ENCODE measurements around the gene PDE1A.
A peak's percentile ranks its signal among the peaks of the same experiment; 100 is the strongest.

Gene PDE1A

GRCh38 chr2:182261860-182262387 lies 164.9 kb downstream of the PDE1A start:
- DNase-seq: no peak

DNA sequence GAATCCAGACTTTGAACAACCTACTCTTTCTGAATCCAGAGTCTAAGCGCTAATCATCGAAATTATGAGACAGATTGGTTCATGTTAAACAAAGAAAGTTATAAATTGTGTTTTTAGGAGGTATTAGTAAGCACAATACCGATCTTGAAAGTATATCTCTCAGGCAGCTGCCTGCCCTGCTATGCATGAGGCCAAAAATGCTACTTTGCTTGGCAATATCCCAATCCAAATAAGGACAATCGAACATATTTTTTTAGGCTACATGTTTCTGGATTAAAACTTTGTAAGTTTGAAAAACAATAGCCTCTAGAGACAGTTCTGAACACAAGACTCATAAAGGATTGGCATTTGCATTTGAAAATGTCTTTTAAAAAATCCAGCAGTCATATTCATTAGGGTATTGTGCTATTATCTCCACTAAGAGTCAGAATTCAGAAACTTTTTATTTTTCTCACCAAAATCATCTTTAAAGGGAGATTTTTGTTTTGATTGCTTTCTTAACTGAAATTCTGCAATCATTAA lies 167.1 kb downstream of the PDE1A start:
- no peak for DNase-seq

DNA sequence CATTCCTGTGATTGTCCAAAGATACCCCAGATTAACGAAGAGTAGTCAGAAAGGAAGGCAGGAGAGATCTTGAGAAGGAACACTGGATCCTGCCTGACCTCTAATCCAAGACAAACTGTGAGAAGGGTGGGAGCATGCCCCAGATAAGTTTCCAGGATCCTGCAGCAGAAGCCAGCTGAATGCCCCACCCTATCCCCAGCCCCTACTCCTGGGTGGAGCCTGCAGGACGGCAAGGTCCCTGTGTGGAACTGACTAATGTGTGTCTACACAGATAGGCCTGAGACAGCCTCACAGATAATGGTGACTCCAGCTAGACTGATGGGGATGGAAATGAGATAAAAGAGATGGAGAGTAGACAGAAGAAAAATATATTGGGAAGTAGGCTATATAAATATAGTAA lies 174.3 kb downstream of the PDE1A start:
- DNase-seq: no peak

GRCh38 chr2:182248898-182249297 lies 177.9 kb downstream of the PDE1A start:
- DNase-seq: no peak

DNA sequence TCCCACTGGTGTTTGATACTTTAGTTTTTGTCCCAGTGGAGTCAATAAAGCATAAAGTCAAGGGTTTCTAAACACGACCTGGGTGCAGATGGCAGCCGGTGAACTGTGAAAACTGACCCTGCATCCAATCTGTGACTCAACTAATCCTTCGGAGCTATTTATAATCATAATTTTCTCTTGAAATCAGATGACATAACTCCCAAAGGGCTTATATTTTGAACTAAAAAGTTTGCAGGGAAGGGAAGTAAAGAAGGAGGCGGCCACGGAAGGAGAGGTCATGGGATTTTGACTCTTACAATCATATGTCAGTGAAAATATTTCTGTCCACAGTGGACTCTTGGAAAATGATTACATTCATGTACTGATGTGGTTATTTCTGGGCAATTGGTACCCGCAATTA lies 178.5 kb downstream of the PDE1A start:
- no peak for DNase-seq

- DNase-seq: no peak
Measured at GRCh38 chr2:182247831-182248230, 179.0 kb downstream of the PDE1A start.

- DNase-seq: no peak
Measured at GRCh38 chr2:182245963-182246362, 180.9 kb downstream of the PDE1A start.

DNA sequence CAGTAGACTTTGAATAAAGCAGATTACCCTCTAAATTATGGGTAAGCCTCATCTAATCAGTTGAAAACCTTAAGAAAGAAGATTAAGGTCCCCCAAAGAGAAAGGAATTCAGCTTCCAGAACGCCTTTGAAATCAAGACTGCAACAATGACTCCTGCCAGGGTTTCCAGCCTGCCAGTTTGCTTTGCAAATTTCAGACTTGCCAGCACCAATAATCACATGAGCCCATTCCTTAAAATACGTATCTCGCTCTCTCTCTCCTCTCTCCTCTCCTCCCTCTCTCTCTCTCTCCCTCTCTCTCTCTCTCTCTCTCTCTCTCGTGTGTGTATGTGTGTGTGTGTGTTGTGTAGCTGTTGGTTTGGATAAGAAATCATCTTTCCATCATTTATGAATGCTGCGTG lies 184.2 kb downstream of the PDE1A start:
- DNase-seq: no peak

- DNase-seq: no peak
Measured at GRCh38 chr2:182241936-182242335, 184.9 kb downstream of the PDE1A start.

DNA sequence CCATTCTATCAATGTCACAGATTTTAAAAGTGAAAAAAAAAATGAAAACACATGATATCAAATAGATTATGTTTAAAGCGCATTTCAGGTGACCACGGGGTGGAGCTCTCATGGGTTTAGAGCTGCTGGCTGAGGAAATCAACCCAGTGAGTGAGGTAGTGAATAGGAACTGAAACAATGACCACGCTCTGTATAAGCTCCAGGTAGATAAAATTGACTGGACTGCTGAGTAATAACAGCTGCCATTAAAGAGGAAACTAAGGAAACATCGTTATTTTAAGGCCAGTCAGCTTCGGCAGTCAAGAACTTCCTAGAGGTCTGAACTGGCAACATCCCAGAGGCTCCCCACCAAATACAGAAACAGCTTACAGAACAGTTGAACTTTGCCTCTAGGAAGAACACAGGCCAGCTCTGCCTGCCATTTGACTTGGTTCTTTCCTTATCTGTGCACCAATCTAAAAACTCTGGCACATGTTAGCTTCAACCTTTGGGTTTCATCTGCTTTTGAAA lies 185.9 kb downstream of the PDE1A start:
- DNase-seq: peak; percentile 8

GRCh38 chr2:182230561-182230960 lies 196.3 kb downstream of the PDE1A start:
- DNase-seq: no peak

DNA sequence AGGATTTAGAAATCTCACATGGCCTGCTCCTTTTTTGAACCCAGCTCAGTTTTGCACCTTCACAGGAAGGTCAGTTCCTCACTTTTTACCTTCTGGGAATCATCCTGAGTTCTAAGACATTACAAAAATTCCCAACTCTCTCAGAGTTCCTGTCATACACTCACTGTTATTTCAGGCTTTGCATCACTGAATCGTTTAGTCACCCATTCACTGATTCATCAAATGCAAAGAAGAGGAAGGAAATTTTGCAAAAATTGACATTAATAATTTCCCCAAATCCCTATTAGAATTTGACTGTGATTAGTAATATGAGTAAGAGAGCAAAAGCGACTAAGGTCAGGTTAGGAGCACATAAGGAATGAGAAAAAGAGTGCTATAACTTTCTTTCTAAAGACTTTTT lies 197.5 kb downstream of the PDE1A start:
- no peak for DNase-seq

DNA sequence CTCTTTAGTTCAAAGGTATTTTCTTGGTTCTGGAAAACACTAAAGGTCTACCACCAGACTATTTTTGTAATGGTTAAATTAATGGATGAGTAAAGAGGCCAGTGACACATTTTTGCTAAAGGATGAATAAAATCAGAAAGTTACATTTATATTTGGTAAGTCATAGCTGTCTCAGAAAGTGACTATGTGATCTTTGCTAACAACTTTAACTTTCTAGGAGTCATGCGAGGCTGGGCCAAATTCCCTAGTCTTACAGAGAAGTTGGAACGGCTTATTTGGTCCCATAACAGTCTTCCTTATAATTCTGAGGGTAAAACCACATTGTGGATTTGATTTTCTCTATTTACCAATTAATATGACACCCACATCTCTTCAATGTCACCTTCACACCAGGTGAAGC lies 198.1 kb downstream of the PDE1A start:
- no peak for DNase-seq

- no peak for DNase-seq
Measured at GRCh38 chr2:182228073-182228473, 198.8 kb downstream of the PDE1A start.

DNA sequence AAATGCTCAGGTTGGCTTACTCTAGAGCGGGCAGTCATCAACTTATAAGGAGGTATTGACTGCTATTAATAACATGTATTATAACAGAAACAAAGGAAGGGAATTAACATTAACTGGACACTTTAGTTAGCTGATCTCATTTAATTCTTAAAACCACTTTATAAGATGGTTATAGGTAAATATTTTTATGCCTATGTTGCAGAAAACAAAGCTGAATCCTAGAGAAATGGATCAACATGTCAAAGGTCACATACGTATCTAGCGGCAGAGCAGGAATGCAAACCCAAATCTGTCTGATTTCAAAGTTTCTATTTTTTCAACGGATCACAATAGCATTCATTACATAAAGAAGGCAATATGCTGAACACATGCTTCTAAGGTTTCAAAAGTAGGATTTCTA lies 200.0 kb downstream of the PDE1A start:
- no peak for DNase-seq

DNA sequence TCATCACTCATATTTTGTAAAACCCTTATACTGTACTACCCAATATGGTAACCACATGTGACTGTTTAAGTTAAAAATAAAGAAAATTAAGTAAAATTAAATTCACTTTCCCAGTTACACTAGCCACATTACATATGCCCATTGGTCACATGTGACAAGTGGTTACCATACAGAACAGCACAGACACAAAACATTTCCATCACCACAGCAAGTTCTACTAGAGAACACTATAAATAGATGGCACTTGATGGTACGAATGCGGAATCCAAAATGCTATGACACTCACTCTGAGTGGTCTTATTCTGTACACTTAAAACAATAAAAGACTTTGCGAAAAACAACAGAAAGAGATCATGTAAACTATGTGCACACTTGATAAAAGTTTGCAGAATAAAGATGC lies 202.2 kb downstream of the PDE1A start:
- DNase-seq: no peak

GRCh38 chr2:182220998-182221397 lies 205.8 kb downstream of the PDE1A start:
- DNase-seq: no peak

GRCh38 chr2:182220335-182220734 lies 206.5 kb downstream of the PDE1A start:
- no peak for DNase-seq

DNA sequence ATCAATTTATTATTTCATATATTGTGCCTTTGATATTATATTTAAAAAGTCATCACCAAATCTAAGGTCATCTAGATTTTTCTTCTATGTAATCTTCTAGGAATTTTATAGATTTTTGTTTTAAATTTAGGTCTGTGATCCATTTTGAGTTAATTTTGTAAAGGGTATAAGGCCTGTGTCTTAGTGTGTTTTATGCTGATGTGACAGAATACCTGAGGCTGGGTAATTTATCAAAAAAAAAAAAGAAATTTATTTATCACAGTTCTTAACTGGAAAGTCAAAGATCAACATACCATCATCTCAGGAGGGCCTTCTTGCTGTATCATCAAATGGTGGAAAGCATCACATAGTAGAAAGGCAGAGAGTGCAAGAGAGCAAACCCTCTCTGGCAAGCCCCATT lies 216.2 kb downstream of the PDE1A start:
- DNase-seq: no peak

GRCh38 chr2:182208421-182208820 lies 218.4 kb downstream of the PDE1A start:
- no peak for DNase-seq

GRCh38 chr2:182207049-182207746 lies 219.6 kb downstream of the PDE1A start:
- DNase-seq: no peak

DNA sequence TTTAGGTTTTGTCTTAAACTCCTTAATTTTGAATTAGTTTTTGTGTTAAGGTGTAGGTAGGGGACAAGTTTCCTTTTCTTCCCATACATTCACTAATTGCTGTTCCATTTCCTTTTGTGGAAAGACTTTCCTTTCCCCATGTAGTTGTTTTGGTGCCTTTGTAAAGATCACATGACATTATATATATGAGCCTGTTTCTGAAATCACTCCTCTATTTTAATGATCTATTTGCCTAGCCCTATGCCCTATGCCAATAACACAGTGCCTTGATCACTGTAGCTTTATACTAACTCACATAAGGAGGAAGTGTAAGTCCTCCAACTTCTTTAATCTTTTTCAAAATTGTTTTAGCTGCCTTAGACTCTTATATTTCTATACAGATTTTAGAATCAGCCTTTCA lies 229.3 kb downstream of the PDE1A start:
- no peak for DNase-seq

- DNase-seq: no peak
Measured at GRCh38 chr2:182193291-182193690, 233.5 kb downstream of the PDE1A start.

DNA sequence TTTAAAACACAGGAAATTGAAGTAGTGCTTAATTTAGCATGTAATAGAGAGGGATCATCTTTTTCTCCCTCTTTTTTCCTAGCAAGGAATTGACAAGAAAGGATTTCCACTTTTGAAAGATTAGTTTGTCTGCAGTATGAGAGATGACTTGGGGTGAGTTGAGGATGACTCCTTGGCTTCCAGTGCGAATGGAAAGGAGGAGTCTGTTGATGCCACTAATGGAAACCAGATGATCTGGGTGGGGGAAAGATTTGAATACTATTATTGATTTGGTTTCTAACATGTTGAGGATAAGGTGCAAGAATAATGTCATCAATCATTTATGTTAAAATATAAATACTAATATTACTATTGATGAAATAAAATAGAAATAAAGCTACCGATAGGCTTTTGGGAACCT lies 235.8 kb downstream of the PDE1A start:
- DNase-seq: no peak

GRCh38 chr2:182187130-182187529 lies 239.7 kb downstream of the PDE1A start:
- DNase-seq: no peak
